Progenitor cell of endocrine pancreas (in vitro differentiated cells): Measurements from ENCODE around the gene ZBTB20. TPM values are rescaled to one million over a fixed set of nuclear protein-coding genes. Genes with fewer than 3 reads are reported as not detected.

Experiments used
- DNase-seq: peaks from one replicate; pipeline ENCODE4 v3.0.0; 2021; ENCODE audit warnings: low spot score; ENCODE audit not compliant: unreplicated experiment
- H3K27ac Mint-ChIP-seq: 2 replicates; pipeline ENCODE4 v1.8.0; 2021; ENCODE audit warnings: mild to moderate bottlenecking, moderate library complexity, mixed read lengths
- H3K27me3 Mint-ChIP-seq: 2 replicates; pipeline ENCODE4 v1.8.0; 2021; ENCODE audit warnings: mixed read lengths
- H3K36me3 Mint-ChIP-seq: 2 replicates; pipeline ENCODE4 v1.8.0; 2022; ENCODE audit warnings: mixed read lengths; ENCODE audit not compliant: insufficient read depth
- H3K4me1 Mint-ChIP-seq: 2 replicates; pipeline ENCODE4 v1.8.0; 2021; ENCODE audit warnings: low read depth, mixed read lengths
- H3K4me3 Mint-ChIP-seq: 2 replicates; pipeline ENCODE4 v1.8.0; 2021; ENCODE audit warnings: low read depth, mild to moderate bottlenecking, moderate library complexity, mixed read lengths
- H3K9me3 Mint-ChIP-seq: 2 replicates; pipeline ENCODE4 v1.8.0; 2021; ENCODE audit warnings: low read depth, mixed read lengths
- total RNA-seq: library from RNA; stranded (reverse); gene quantifications from 2 replicates; pipeline ENCODE4 v1.2.1, GENCODE V29; 2021
- TF ChIP-seq, protein P1 (sequence below): fragments of 200-600 bp; sonication (generic); IDR thresholded peaks from one replicate; pipeline ENCODE4 v1.5.0; 2021; ENCODE audit warnings: antibody characterized with exemption, mild to moderate bottlenecking; ENCODE audit not compliant: unreplicated experiment

The ZBTB20 gene
- total RNA-seq, 1 donor from 2014 or later, result 27.3 TPM

DNA sequence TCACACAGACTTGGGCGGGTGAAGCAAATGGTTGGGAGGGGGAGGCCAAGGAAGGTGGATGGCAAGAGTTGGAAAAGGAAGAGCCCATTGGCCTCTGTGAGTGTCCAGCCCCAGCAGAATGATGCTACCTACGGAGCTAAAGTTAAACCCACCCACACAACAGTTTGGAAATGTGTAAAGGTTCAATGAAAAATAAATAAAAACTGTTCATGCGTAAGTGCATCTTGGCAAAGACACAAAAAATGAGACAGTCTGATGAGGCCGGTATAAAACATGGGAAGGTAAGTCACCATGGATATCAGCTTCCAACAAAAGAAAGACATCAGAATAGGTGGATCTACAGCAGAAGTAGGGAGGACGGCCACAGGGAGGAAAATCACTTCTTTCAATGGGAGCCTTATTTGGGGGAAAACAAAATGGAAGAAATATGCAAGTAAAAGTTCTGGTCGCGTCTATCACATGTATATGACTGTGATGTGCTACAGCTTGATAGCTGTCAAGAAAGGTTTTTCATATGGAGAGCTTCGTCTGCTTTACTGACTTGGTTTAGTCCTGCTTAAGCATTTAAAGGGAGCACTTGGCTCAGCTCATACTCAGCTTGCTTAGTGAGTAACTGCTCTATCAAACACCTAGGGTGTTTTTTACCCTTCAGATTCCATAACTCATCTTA is 770.4 kb downstream of the ZBTB20 start:
- no peaks in the 10 kb centered on the region for H3K27me3 Mint-ChIP-seq
- TF ChIP-seq, protein P1, sequence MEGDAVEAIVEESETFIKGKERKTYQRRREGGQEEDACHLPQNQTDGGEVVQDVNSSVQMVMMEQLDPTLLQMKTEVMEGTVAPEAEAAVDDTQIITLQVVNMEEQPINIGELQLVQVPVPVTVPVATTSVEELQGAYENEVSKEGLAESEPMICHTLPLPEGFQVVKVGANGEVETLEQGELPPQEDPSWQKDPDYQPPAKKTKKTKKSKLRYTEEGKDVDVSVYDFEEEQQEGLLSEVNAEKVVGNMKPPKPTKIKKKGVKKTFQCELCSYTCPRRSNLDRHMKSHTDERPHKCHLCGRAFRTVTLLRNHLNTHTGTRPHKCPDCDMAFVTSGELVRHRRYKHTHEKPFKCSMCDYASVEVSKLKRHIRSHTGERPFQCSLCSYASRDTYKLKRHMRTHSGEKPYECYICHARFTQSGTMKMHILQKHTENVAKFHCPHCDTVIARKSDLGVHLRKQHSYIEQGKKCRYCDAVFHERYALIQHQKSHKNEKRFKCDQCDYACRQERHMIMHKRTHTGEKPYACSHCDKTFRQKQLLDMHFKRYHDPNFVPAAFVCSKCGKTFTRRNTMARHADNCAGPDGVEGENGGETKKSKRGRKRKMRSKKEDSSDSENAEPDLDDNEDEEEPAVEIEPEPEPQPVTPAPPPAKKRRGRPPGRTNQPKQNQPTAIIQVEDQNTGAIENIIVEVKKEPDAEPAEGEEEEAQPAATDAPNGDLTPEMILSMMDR, result no peak
- no peak overlapping the region for H3K4me3 Mint-ChIP-seq
- H3K36me3 Mint-ChIP-seq, result peaks cover 9% of the 10 kb centered on the region
- H3K4me1 Mint-ChIP-seq, result no peaks in the 10 kb centered on the region
- DNase-seq, result no peak
- H3K9me3 Mint-ChIP-seq, result no peaks in the 10 kb centered on the region
- no peak overlapping the region for H3K27ac Mint-ChIP-seq

DNA sequence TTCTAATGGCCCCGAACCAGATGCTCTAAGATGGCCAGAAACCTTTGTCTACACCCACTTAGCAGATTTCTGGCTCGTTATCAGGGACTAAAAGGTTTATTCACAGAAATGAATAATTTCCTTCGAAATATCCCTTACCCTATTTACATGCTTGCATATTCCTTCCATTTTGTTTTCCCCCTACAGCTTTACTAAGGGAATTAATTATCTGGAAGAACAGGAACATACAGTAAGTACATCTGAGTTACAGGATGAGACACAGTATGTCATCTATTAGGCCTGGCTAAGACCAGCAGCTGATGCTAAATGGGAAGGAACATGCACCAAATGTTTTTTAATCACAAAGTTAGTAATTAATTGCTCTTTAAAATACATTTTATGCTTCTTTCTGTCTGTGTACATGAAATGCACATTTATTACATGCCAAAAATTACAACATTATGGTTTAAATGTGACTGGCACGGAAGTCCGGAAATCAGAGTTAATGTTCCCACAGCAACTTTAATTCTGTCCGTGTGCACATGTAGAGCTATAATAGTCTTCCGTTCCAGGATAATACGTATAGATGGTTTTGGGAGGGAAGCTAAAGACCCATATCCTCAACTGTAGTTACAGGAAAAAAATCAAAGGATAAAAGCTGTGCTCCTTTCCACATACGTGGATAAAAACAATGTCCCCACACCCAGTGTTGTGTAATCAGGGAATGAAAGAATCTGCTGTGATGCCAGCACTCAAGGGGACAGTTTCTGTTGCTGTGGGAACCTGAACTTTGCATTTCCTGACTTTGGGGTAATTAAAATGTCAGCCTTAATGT is 771.3 kb downstream of the ZBTB20 start:
- no peak overlapping the region for H3K4me3 Mint-ChIP-seq
- no peak for DNase-seq
- H3K36me3 Mint-ChIP-seq, result peaks cover 9% of the 10 kb centered on the region
- H3K9me3 Mint-ChIP-seq, result no peaks in the 10 kb centered on the region
- TF ChIP-seq, protein P1, result no peak
- H3K27ac Mint-ChIP-seq, result no peak overlapping the region
- peaks cover 6% of the 10 kb centered on the region for H3K4me1 Mint-ChIP-seq
- no peaks in the 10 kb centered on the region for H3K27me3 Mint-ChIP-seq

DNA sequence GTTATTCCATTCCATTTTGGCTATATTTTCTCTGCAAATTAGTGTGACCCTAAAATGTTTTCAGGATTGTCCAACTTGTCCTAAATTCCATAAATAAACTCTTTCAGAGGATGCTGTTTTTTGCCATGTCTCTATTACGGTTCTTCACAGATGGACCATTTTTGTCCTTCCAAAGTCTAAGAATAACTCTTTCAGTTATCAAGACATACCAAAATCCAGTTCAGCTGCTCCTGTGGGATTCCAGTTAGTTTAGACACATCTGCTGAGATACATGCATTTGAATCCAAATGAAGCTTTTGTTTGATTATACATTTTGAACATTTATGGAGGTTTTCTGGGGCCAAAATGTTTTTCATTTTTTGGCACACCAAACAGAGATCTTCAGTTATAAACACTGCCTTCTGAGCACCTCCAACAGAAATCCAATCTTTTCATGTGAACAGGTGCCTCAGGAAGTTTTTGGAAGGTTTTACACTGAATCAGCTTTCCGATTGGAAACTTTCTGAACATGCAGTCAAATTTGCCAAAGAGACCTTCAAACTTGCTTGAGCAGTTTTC is 772.6 kb downstream of the ZBTB20 start:
- Mint-ChIP-seq H3K4me3 (no peak overlapping the region), H3K4me1 (peaks cover 12% of the 10 kb centered on the region), H3K9me3 (no peaks in the 10 kb centered on the region), H3K27me3 (no peaks in the 10 kb centered on the region), H3K36me3 (peaks cover 9% of the 10 kb centered on the region), H3K27ac (no peak overlapping the region)
- DNase-seq, result no peak
- TF ChIP-seq, protein P1, result no peak

DNA sequence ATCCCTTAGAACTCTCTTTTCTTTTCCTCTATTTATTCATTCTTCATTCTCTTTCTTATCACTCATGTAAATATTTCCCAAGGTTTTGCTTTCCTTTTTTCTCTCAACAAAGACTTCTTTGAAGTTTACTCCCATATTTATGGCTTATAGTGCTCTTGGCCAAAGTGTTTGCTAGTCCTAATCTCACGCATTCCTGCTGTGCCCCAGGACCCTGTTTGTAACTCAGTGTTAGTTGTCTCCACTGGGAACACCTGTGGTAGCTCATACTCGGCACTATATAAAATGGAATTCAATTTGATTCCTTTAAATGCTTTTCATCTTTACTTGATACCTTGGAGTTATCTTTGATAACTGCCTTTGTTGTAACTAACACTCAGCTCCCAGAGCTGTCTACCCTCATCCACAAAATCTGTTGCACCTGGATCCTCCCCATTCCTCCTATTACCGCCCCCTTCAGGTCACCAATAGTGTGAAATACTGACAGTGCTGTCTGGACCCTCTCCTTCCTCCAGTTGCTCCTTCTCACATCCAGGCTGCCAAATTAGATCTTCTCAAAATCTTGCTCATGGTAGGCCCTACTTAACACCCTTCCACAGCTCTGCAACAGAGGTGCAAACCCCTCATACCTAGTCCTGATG is 776.4 kb downstream of the ZBTB20 start:
- H3K27me3 Mint-ChIP-seq, result no peaks in the 10 kb centered on the region
- TF ChIP-seq, protein P1, result peak; percentile 32
- no peak overlapping the region for H3K4me3 Mint-ChIP-seq
- no peak overlapping the region for H3K27ac Mint-ChIP-seq
- DNase-seq, result no peak
- H3K36me3 Mint-ChIP-seq, result no peaks in the 10 kb centered on the region
- H3K9me3 Mint-ChIP-seq, result no peaks in the 10 kb centered on the region
- peaks cover 12% of the 10 kb centered on the region for H3K4me1 Mint-ChIP-seq

DNA sequence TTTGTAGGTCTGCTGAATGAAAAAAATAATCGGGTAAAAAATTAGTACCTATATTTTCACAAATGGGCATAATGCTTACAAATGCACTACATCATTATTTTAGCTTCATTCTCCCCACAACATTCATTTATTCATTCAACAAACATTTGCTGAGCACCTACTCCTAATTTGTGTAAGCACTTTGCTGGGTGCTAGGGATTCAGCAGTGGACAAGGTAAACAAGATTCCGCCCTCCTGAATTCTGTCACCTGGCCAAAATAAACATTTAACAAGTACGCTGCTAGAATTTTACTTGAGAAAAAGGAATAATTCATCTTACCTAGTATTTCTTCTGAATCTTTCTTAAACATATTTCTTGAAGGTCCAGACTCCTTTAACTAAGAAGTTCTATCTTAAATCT is 781.2 kb downstream of the ZBTB20 start:
- no peaks in the 10 kb centered on the region for H3K27me3 Mint-ChIP-seq
- no peak overlapping the region for H3K4me3 Mint-ChIP-seq
- no peaks in the 10 kb centered on the region for H3K9me3 Mint-ChIP-seq
- peaks cover 25% of the 10 kb centered on the region for H3K4me1 Mint-ChIP-seq
- peak overlapping the region; percentile 49 for H3K27ac Mint-ChIP-seq
- TF ChIP-seq, protein P1, result no peak
- no peak for DNase-seq
- H3K36me3 Mint-ChIP-seq, result no peaks in the 10 kb centered on the region
